Subcutaneous abdominal adipose tissue (tissue), 5 donors: ENCODE data around the gene FAM222B.
"Not testable (repeated sequence)": the region's sequence is repeated elsewhere in the genome, so short reads cannot be mapped to it uniquely, and the experiment has no call there.

ENCODE experiments used
- H3K27ac ChIP-seq: one replicate; pipeline ENCODE4 v1.7.0; 2013; ENCODE audit warnings: low read depth, mild to moderate bottlenecking, inconsistent platforms, low read length, moderate library complexity
- H3K27me3 ChIP-seq, 5 donors: one replicate each; pipeline ENCODE4 v1.7.0; 2013; ENCODE audit warnings: low read length in 5 of 5, inconsistent platforms in 1 of 5; ENCODE audit not compliant: control insufficient read depth in 5 of 5, insufficient read depth in 4 of 5
- H3K36me3 ChIP-seq, 5 donors: one replicate each; pipeline ENCODE4 v1.7.0; 2013; ENCODE audit warnings: low read length in 5 of 5; ENCODE audit not compliant: control insufficient read depth in 5 of 5, insufficient read depth in 5 of 5
- H3K4me1 ChIP-seq, 5 donors: one replicate each; pipeline ENCODE4 v1.7.0; 2013; ENCODE audit warnings: low read length in 5 of 5, mild to moderate bottlenecking in 3 of 5, moderate library complexity in 1 of 5; ENCODE audit not compliant: control insufficient read depth in 5 of 5, insufficient read depth in 5 of 5
- H3K4me3 ChIP-seq, 5 donors: one replicate each; pipeline ENCODE4 v1.7.0; 2013; ENCODE audit warnings: low read length in 5 of 5, low read depth in 1 of 5
- H3K9ac ChIP-seq, 5 donors: one replicate each; pipeline ENCODE4 v1.7.0; 2013; ENCODE audit warnings: low read length in 5 of 5, mild to moderate bottlenecking in 4 of 5, moderate library complexity in 3 of 5
- H3K9me3 ChIP-seq, 5 donors: one replicate each; pipeline ENCODE4 v1.7.0; 2013; ENCODE audit warnings: low read length in 5 of 5; ENCODE audit not compliant: control insufficient read depth in 5 of 5
- donor health status: healthy.
- donor health status: healthy.
- donor health status: healthy.
- donor health status: healthy.
- donor health status: healthy.

The FAM222B gene

GRCh38 chr17:28858801-28859355 lies 16.3 kb upstream of the FAM222B start:
- no peaks in the 10 kb centered on the region for H3K9me3 ChIP-seq
- no peaks in the 10 kb centered on the region for H3K27me3 ChIP-seq
- H3K4me1 ChIP-seq: peaks cover 2 to 17% (median 14%) of the 10 kb centered on the region in 5 donors
- no peak overlapping the region for H3K4me3 ChIP-seq
- no peak overlapping the region for H3K9ac ChIP-seq
- H3K27ac ChIP-seq: no peak overlapping the region
- peaks cover 0 to 47% (median 37%) of the 10 kb centered on the region in 5 donors for H3K36me3 ChIP-seq

GRCh38 chr17:28857905-28858800 lies 15.6 kb upstream of the FAM222B start:
- peaks cover 2 to 17% (median 14%) of the 10 kb centered on the region in 5 donors for H3K4me1 ChIP-seq
- H3K27me3 ChIP-seq: no peaks in the 10 kb centered on the region
- no peak overlapping the region for H3K4me3 ChIP-seq
- H3K9me3 ChIP-seq: no peaks in the 10 kb centered on the region
- H3K36me3 ChIP-seq: peaks cover 0 to 47% (median 37%) of the 10 kb centered on the region in 5 donors
- no peak overlapping the region for H3K9ac ChIP-seq
- no peak overlapping the region for H3K27ac ChIP-seq

- H3K4me3 ChIP-seq: no peak overlapping the region
- no peak overlapping the region for H3K27ac ChIP-seq
- H3K27me3 ChIP-seq: no peaks in the 10 kb centered on the region
- no peaks in the 10 kb centered on the region for H3K9me3 ChIP-seq
- H3K4me1 ChIP-seq: peaks cover 2 to 17% (median 14%) of the 10 kb centered on the region in 5 donors
- H3K9ac ChIP-seq: no peak overlapping the region
- peaks cover 0 to 40% (median 30%) of the 10 kb centered on the region in 5 donors for H3K36me3 ChIP-seq
Measured at GRCh38 chr17:28856028-28856574, 13.5 kb upstream of the FAM222B start.

GRCh38 chr17:28855336-28855679 lies 12.7 kb upstream of the FAM222B start:
- Histone ChIP-seq H3K27ac (peak overlapping the region; percentile 60), H3K4me3 (peak overlapping the region; percentile 81 to 98 (median 95)), H3K9me3 (no peaks in the 10 kb centered on the region), H3K36me3 (peaks cover 0 to 34% (median 25%) of the 10 kb centered on the region in 5 donors), H3K4me1 (peaks cover 2 to 17% (median 14%) of the 10 kb centered on the region in 5 donors), H3K9ac (peak overlapping the region; percentile 89 to 99 (median 94)), H3K27me3 (no peaks in the 10 kb centered on the region)

GRCh38 chr17:28854457-28855335 lies 12.1 kb upstream of the FAM222B start, which contains the start of gene ERAL1:
TSS of gene ERAL1 (plus strand) at chr17:28855016. CDS start at chr17:28855035, 19 bp downstream.
- Histone ChIP-seq H3K4me1 (peaks cover 2 to 17% (median 14%) of the 10 kb centered on the region in 5 donors), H3K27ac (peak within 1 kb of the TSS; percentile 60), H3K9ac (peak within 1 kb of the TSS; percentile 89 to 99 (median 94)), H3K4me3 (peak within 1 kb of the TSS; percentile 81 to 98 (median 95)), H3K27me3 (no peaks in the 10 kb centered on the region), H3K36me3 (peaks cover 0 to 29% (median 22%) of the 10 kb centered on the region in 5 donors), H3K9me3 (no peaks in the 10 kb centered on the region)

GRCh38 chr17:28853295-28853694 lies 10.7 kb upstream of the FAM222B start:
- H3K4me3 ChIP-seq: no peak overlapping the region
- no peak overlapping the region for H3K9ac ChIP-seq
- H3K27ac ChIP-seq: no peak overlapping the region
- peaks cover 2 to 17% (median 14%) of the 10 kb centered on the region in 5 donors for H3K4me1 ChIP-seq
- H3K27me3 ChIP-seq: no peaks in the 10 kb centered on the region
- peaks cover 0 to 16% (median 11%) of the 10 kb centered on the region in 5 donors for H3K36me3 ChIP-seq
- H3K9me3 ChIP-seq: no peaks in the 10 kb centered on the region

GRCh38 chr17:28849281-28849680 lies 6.7 kb upstream of the FAM222B start:
- Histone ChIP-seq H3K4me3 (no peak overlapping the region), H3K4me1 (peaks cover 1 to 3% (median 3%) of the 10 kb centered on the region in 5 donors), H3K9me3 (no peaks in the 10 kb centered on the region), H3K9ac (no peak overlapping the region), H3K36me3 (no peaks in the 10 kb centered on the region), H3K27me3 (no peaks in the 10 kb centered on the region), H3K27ac (no peak overlapping the region)

- H3K27ac ChIP-seq, H3K9me3 ChIP-seq, H3K4me1 ChIP-seq, H3K9ac ChIP-seq, H3K4me3 ChIP-seq, H3K27me3 ChIP-seq, H3K36me3 ChIP-seq: not testable (repeated sequence)
Measured at GRCh38 chr17:28848667-28849066, 6.1 kb upstream of the FAM222B start.

GRCh38 chr17:28846699-28847098 lies 4.1 kb upstream of the FAM222B start:
- not testable (repeated sequence) for H3K27ac ChIP-seq, H3K9ac ChIP-seq, H3K27me3 ChIP-seq, H3K36me3 ChIP-seq, H3K9me3 ChIP-seq, H3K4me3 ChIP-seq
- peaks cover 0 to 12% (median 12%) of the 10 kb centered on the region in 5 donors for H3K4me1 ChIP-seq
